Aorta (tissue), 5 donors: ENCODE data around the gene LRMDA. TPM values are rescaled to one million over a fixed set of nuclear protein-coding genes. Genes with fewer than 3 reads are reported as not detected.

ENCODE experiments used
- ATAC-seq: fragments of 200-7000 bp; cut with Tn5 transposase; one replicate; pipeline ENCODE4 v1.9.1; 2022; ENCODE audit warnings: moderate library complexity; ENCODE audit not compliant: low FRiP score
- DNase-seq, 2 donors: peaks; one replicate each; pipeline ENCODE4 v3.0.0-alpha.2; 2020
- H3K27ac ChIP-seq, 2 donors: one replicate each; pipeline ENCODE4 v1.5.1; 2013; ENCODE audit warnings: low read length in 2 of 2, mild to moderate bottlenecking in 2 of 2, moderate library complexity in 2 of 2, control low read depth in 1 of 2, inconsistent platforms in 1 of 2, low read depth in 1 of 2
- H3K27me3 ChIP-seq, 2 donors: one replicate each; pipeline ENCODE4 v1.6.1; 2013; ENCODE audit warnings: control low read depth in 1 of 2, low read length in 1 of 2, mild to moderate bottlenecking in 1 of 2, moderate library complexity in 1 of 2; ENCODE audit not compliant: insufficient read depth in 2 of 2, control insufficient read depth in 1 of 2
- H3K36me3 ChIP-seq, 2 donors: one replicate each; pipeline ENCODE4 v1.6.1; 2013; ENCODE audit warnings: control low read depth in 1 of 2, low read length in 1 of 2, mild to moderate bottlenecking in 1 of 2; ENCODE audit not compliant: insufficient read depth in 2 of 2, control insufficient read depth in 1 of 2
- H3K4me1 ChIP-seq, 2 donors: one replicate each; pipeline ENCODE4 v1.6.1; 2013; ENCODE audit warnings: low read length in 2 of 2, control low read depth in 1 of 2, mild to moderate bottlenecking in 1 of 2, moderate library complexity in 1 of 2; ENCODE audit not compliant: insufficient read depth in 2 of 2, control insufficient read depth in 1 of 2
- H3K4me3 ChIP-seq, 2 donors: one replicate each; pipeline ENCODE4 v1.5.1; 2013; ENCODE audit warnings: low read length in 2 of 2, control low read depth in 1 of 2, mild to moderate bottlenecking in 1 of 2
- H3K9me3 ChIP-seq: one replicate; pipeline ENCODE4 v1.6.1; 2013; ENCODE audit warnings: mild to moderate bottlenecking, low read length; ENCODE audit not compliant: control insufficient read depth
- WGBS, 2 donors: extraction: QIAGEN DNeasy Blood & Tissue Kit; methylation state at CpG; one replicate each; pipeline ENCODE4 v1.1.7; 2013; 5-methylcytosine and 5-hydroxymethylcytosine counted together
- intact Hi-C, 2 donors: fragments of 100-400 bp; cut with DNase I; formaldehyde crosslinking; loops; one replicate each; pipeline versions ENCODE4 v1.14.2 to v1.15.0; 2022
- polyA plus RNA-seq, 2 donors: library from polyadenylated mRNA; stranded (reverse); fragments of 200-250 nt; gene quantifications; one replicate each; pipeline ENCODE4 v1.2.3, GENCODE V29; 2013
- total RNA-seq, 2 donors: library from RNA; stranded (reverse); fragmentation: NEBNext Ultra II Directional; extraction: Animal tissue kit (Norgen Biotek cat#: 25700); gene quantifications; one replicate each; pipeline ENCODE4 v1.2.1, GENCODE V29; 2021
- donor health status: healthy with polysubstance abuse.
- donor health status: Bipolar disorder and iron deficiency.
- donor health status: DM: no; HTN: no; CAD: no.
- donor health status: DM: no; HTN: no; CAD: no.
- donor health status: DM: yes; HTN: yes; CAD: no.

Gene LRMDA
- total and polyA plus RNA-seq, 4 donors, result 7.4 to 25.7 (median 14.7) TPM

DNA sequence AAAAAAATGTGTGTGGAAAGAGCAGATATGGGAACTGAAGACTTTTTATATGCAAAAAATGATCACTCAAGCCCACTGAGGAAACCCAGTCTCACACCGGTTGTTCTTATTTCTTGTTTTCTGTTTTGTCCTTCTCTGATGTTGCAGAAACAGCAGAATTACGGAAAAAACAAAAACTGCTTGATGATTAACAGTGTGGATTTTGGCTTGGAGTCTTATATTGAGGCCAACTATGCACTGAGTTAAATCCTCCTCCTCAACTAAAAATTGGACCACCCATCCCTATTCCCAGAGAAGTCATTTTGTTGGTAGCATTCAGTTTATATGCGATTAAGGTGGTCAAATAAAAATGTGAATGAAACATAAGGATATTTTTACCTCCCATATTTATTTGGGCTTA, 246.1 kb downstream of the LRMDA start:
- WGBS, 2 donors, result 9 to 15% methylated on average over 3 of the region's 3 CpGs
- Histone ChIP-seq H3K4me1 (peaks cover 0 to under 1% of the 10 kb centered on the region in 2 donors), H3K27ac (no peak overlapping the region), H3K9me3 (no peaks in the 10 kb centered on the region), H3K36me3 (no peaks in the 10 kb centered on the region), H3K27me3 (no peaks in the 10 kb centered on the region), H3K4me3 (no peak overlapping the region)
- DNase-seq, result no peak
- intact Hi-C loops, result no loop called here
- ATAC-seq, result no peak

- Histone ChIP-seq H3K27ac (no peak overlapping the region), H3K4me3 (no peak overlapping the region), H3K9me3 (no peaks in the 10 kb centered on the region), H3K36me3 (no peaks in the 10 kb centered on the region), H3K4me1 (peaks cover 2 to 4% of the 10 kb centered on the region in 2 donors), H3K27me3 (no peaks in the 10 kb centered on the region)
- ATAC-seq (no peak), DNase-seq (no peak)
- 92% methylated on average over 4 of the region's 4 CpGs for WGBS, 2 donors
- intact Hi-C loops, result no loop called here
These were observed 247.1 kb downstream of the LRMDA start for GRCh38 chr10:75678527-75678926.

GRCh38 chr10:75679536-75679935, 248.1 kb downstream of the LRMDA start:
- WGBS, 2 donors, result 69 to 82% methylated on average over 2 of the region's 2 CpGs
- H3K27me3 ChIP-seq, result no peaks in the 10 kb centered on the region
- H3K4me3 ChIP-seq, result no peak overlapping the region
- no peak overlapping the region for H3K27ac ChIP-seq
- ATAC-seq (no peak), DNase-seq (no peak)
- no peaks in the 10 kb centered on the region for H3K36me3 ChIP-seq
- H3K9me3 ChIP-seq, result no peaks in the 10 kb centered on the region
- H3K4me1 ChIP-seq, result peaks cover 4 to 5% of the 10 kb centered on the region in 2 donors
- intact Hi-C loops, result no loop called here

DNA sequence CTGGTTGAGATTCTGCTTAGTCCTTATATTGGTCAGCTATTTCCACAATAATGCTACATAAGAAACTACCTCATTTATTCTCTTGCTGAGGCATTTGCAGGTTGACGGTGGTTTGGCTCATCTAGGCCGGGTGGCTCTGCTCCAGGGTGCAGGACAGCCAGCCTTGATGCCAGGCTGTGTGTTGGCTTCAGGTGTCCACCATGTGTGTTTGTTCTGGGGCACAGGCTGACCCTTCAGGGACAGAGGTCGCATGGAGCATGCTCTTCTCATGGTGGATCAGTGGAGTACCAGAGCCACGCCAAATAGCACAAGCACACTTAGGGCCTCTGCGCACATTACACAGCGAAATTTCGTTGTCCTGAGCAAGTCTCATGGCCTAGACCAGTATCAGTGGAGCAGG, 249.9 kb downstream of the LRMDA start:
- intact Hi-C loops, result no loop called here
- Histone ChIP-seq H3K27ac (no peak overlapping the region), H3K27me3 (no peaks in the 10 kb centered on the region), H3K9me3 (no peaks in the 10 kb centered on the region), H3K36me3 (no peaks in the 10 kb centered on the region), H3K4me1 (peaks cover 4 to 8% of the 10 kb centered on the region in 2 donors), H3K4me3 (no peak overlapping the region)
- 94 to 95% methylated on average over 7 of the region's 7 CpGs for WGBS, 2 donors
- DNase-seq (no peak), ATAC-seq (no peak)

DNA sequence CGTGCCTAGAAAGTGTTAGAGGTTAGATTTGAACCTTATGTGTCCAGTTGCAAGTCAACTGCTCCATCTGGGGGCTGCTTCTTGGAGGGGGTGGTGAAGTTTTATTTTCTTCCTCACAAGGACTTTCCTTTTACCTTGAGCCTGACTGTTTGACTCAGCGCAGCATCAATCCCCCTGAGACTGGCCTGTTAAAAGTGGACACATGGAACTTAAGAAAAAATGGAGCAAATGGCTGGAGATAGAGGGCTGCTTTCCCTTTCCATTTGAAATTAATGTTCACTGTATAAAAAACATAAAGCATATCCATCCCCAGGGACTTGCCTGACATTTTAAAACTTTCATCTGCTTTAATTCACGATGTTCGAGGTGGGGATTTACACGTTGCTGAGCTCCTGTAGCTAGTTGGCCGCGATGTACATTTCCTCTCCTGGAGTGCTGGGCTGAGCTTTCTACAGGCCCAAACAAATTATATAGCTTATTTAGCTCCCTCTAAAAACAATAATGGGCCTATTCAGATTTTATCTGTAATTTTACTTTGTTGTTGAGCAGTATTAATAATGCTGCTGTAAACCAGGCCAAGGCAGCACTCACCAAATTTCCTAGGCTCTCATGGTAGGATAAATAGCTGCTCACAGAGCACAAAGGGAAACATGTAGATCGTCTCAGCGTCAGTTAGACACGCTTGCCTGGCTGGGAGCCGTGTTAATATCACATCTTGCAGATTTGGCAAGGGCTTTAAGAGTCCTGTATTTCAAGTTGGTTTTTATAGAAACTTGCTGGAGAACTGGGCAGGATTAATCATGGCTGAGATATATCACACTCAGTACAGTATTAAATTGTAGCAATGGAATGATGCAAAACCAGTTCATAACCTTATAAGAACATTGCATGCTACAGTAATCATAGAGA, 251.5 kb downstream of the LRMDA start:
- Histone ChIP-seq H3K27me3 (no peaks in the 10 kb centered on the region), H3K9me3 (no peaks in the 10 kb centered on the region), H3K4me1 (peaks cover 4 to 8% of the 10 kb centered on the region in 2 donors), H3K36me3 (no peaks in the 10 kb centered on the region), H3K27ac (no peak overlapping the region), H3K4me3 (no peak overlapping the region)
- ATAC-seq (no peak), DNase-seq (no peak)
- intact Hi-C loops, result no loop called here
- WGBS, 2 donors, result 40 to 45% methylated on average over 11 of the region's 11 CpGs

DNA sequence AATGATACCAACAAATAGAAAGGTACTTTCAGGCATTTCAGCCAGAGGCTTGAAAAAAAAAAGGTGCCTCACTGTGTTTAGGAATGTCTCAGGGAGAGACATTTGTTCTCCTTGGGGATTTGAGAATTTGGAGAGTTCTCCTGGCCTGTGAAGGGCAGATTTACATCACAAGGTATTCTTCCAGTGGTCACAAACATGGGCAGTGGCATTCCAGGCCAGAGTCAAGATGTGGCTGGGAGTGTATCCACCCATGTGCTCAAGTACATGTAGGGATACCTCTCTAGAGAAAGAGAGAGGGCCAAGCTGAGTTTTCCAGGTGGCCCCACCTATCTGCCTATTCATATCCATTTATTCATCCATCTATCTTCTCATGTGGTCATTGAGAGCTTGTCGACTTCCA, 253.8 kb downstream of the LRMDA start:
- peaks cover 9 to 10% of the 10 kb centered on the region in 2 donors for H3K4me1 ChIP-seq
- ATAC-seq, result no peak
- H3K4me3 ChIP-seq, result no peak overlapping the region
- no peak for DNase-seq
- H3K27me3 ChIP-seq, result no peaks in the 10 kb centered on the region
- no peaks in the 10 kb centered on the region for H3K36me3 ChIP-seq
- no peaks in the 10 kb centered on the region for H3K9me3 ChIP-seq
- intact Hi-C loops, result no loop called here
- H3K27ac ChIP-seq, result no peak overlapping the region
- WGBS, 2 donors, result 95 to 97% methylated on average over 1 of the region's 1 CpG

- DNase-seq, result no peak
- intact Hi-C loops, result no loop called here
- H3K4me3 ChIP-seq, result no peak overlapping the region
These were observed 257.3 kb downstream of the LRMDA start for GRCh38 chr10:75688506-75689300.

DNA sequence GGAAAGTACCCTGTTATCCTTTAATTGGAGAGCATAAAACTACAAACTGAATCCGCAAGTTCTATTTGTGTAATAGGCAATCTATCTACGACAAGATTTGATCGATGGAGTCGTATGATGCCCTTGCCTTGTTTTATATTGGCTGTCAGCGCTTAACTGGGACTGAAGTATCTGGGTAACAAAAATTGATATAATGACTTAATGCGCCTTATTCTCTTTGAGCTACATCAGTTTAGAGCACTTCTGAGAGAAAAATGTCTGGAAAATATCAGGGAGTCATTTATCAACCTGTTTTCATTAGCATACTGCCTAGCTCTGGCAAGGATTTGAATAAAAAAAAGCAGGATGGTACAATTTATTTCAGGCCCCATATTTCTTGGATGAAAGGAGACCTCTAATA, 262.1 kb downstream of the LRMDA start:
- WGBS, 2 donors, result 50 to 55% methylated on average over 6 of the region's 6 CpGs

More at GRCh38 chr10:75688506-75689300, 257.3 kb downstream of the LRMDA start:
- no peaks in the 10 kb centered on the region for H3K27me3 ChIP-seq
- ATAC-seq, result no peak
- no peaks in the 10 kb centered on the region for H3K9me3 ChIP-seq
- H3K36me3 ChIP-seq, result no peaks in the 10 kb centered on the region
- peaks cover 5 to 6% of the 10 kb centered on the region in 2 donors for H3K4me1 ChIP-seq
- 34 to 36% methylated on average over 5 of the region's 5 CpGs for WGBS, 2 donors
- no peak overlapping the region for H3K27ac ChIP-seq

More for the DNA sequence above, 262.1 kb downstream of the LRMDA start:
- intact Hi-C loops, result no loop called here
- Histone ChIP-seq H3K27me3 (no peaks in the 10 kb centered on the region), H3K36me3 (no peaks in the 10 kb centered on the region), H3K4me1 (peaks cover 3 to 5% of the 10 kb centered on the region in 2 donors), H3K4me3 (no peak overlapping the region), H3K9me3 (peaks cover 2% of the 10 kb centered on the region), H3K27ac (no peak overlapping the region)
- DNase-seq (no peak), ATAC-seq (no peak)
